Natural killer cell (primary cell): ENCODE measurements around the gene ACVR2B. TPM values are rescaled to one million over a fixed set of nuclear protein-coding genes. Genes with fewer than 3 reads are reported as not detected.

ENCODE experiments used
- ATAC-seq, 3 donors: fragments of 150-1000 bp in 2 of 3; fragments of 200-7000 bp in 1 of 3; cut with Tn5 transposase; 1 replicate in 1 of 3; 2 replicates in 2 of 3; pipeline ENCODE4 v1.10.0; 2021; ENCODE audit warnings: mild to moderate bottlenecking in 2 of 3, moderate library complexity in 2 of 3
- DNase-seq, 2 donors: peaks; one replicate each; pipeline versions ENCODE4 v3.0.0 to v3.0.0-alpha.2; 2013 to 2021; ENCODE audit warnings: mixed read lengths in 1 of 2
- H3K27ac ChIP-seq: one replicate; pipeline ENCODE4 v1.5.1; 2013; ENCODE audit warnings: mild to moderate bottlenecking, low read length
- H3K27me3 ChIP-seq: one replicate; pipeline ENCODE4 v1.6.1; 2013; ENCODE audit warnings: low read length; ENCODE audit not compliant: control insufficient read depth, insufficient read depth
- H3K36me3 ChIP-seq: one replicate; pipeline ENCODE4 v1.6.1; 2013; ENCODE audit warnings: low read length; ENCODE audit not compliant: control insufficient read depth, insufficient read depth
- H3K4me1 ChIP-seq: one replicate; pipeline ENCODE4 v1.6.1; 2013; ENCODE audit warnings: low read length; ENCODE audit not compliant: control insufficient read depth, insufficient read depth
- H3K4me3 ChIP-seq: one replicate; pipeline ENCODE4 v1.5.1; 2013; ENCODE audit warnings: low read length
- H3K9me3 ChIP-seq: one replicate; pipeline ENCODE4 v1.6.1; 2013; ENCODE audit warnings: low read length; ENCODE audit not compliant: control insufficient read depth, insufficient read depth
- H3K27ac Mint-ChIP-seq, 2 donors: one replicate each; pipeline ENCODE4 v1.8.0; 2022; ENCODE audit warnings: mild to moderate bottlenecking in 2 of 2, mixed read lengths in 2 of 2, moderate library complexity in 1 of 2
- H3K27me3 Mint-ChIP-seq, 2 donors: one replicate each; pipeline ENCODE4 v1.8.0; 2022; ENCODE audit warnings: low read depth in 2 of 2, mixed read lengths in 2 of 2
- H3K36me3 Mint-ChIP-seq: one replicate; pipeline ENCODE4 v1.8.0; 2022; ENCODE audit warnings: mixed read lengths
- H3K4me1 Mint-ChIP-seq, 2 donors: one replicate each; pipeline ENCODE4 v1.8.0; 2022; ENCODE audit warnings: mixed read lengths in 2 of 2
- H3K4me3 Mint-ChIP-seq: one replicate; pipeline ENCODE4 v1.8.0; 2022; ENCODE audit warnings: mild to moderate bottlenecking, moderate library complexity, mixed read lengths
- H3K9me3 Mint-ChIP-seq, 2 donors: one replicate each; pipeline ENCODE4 v1.8.0; 2022; ENCODE audit warnings: mixed read lengths in 2 of 2
- CTCF ChIP-seq: fragments of 200-600 bp; IDR thresholded peaks from one replicate; pipeline ENCODE4 v1.8.0; 2022; ENCODE audit warnings: antibody characterized with exemption
- WGBS: methylation state at CpG from one replicate; pipeline ENCODE4 v1.1.7; 2013; ENCODE audit warnings: missing lambda C conversion rate; ENCODE audit not compliant: insufficient coverage; 5-methylcytosine and 5-hydroxymethylcytosine counted together
- intact Hi-C: fragments of 100-400 bp; cut with micrococcal nuclease; formaldehyde crosslinking; loops from one replicate; pipeline ENCODE4 v1.14.2; 2022
- total RNA-seq, 4 donors: library from RNA; stranded (reverse); fragments of 120-200 nt in 1 of 4; gene quantifications; one replicate each; pipeline versions ENCODE4 v1.2.3 to v1.2.4, GENCODE V29; 2013 to 2022

ACVR2B gene
- total RNA-seq, 3 donors from 2014 or later (not counting 1 experiment from before 2014, with no cell fraction given): 1.6 to 3.1 (median 2.7) TPM

GRCh38 chr3:38474928-38475605 is 21.4 kb downstream of the ACVR2B start:
- H3K27ac Mint-ChIP-seq: no peak overlapping the region
- peaks cover 0 to 3% of the 10 kb centered on the region in 2 donors for H3K9me3 Mint-ChIP-seq
- peaks cover 5% of the 10 kb centered on the region for H3K36me3 Mint-ChIP-seq

GRCh38 chr3:38475716-38476115 is 22.0 kb downstream of the ACVR2B start:
- Histone ChIP-seq H3K27ac (no peak overlapping the region), H3K4me1 (no peaks in the 10 kb centered on the region), H3K36me3 (no peaks in the 10 kb centered on the region), H3K9me3 (no peaks in the 10 kb centered on the region), H3K4me3 (no peak overlapping the region), H3K27me3 (no peaks in the 10 kb centered on the region)
- Mint-ChIP-seq H3K36me3 (no peaks in the 10 kb centered on the region), H3K4me1 (peaks cover 8 to 10% of the 10 kb centered on the region in 2 donors), H3K27ac (no peak overlapping the region), H3K27me3 (no peaks in the 10 kb centered on the region), H3K4me3 (no peak overlapping the region), H3K9me3 (no peaks in the 10 kb centered on the region)
- DNase-seq (no peak), ATAC-seq (no peak)
- 98% methylated on average over 4 of the region's 6 CpGs for WGBS
- TF ChIP-seq CTCF: no peak
- intact Hi-C loops: no loop called here

More at GRCh38 chr3:38474928-38475605, 21.4 kb downstream of the ACVR2B start:
- H3K36me3 ChIP-seq: no peaks in the 10 kb centered on the region
- 95% methylated on average over 7 of the region's 7 CpGs for WGBS
- no peak overlapping the region for H3K27ac ChIP-seq
- DNase-seq (no peak), ATAC-seq (no peak)
- no peaks in the 10 kb centered on the region for H3K27me3 Mint-ChIP-seq
- no peaks in the 10 kb centered on the region for H3K4me1 ChIP-seq
- no peaks in the 10 kb centered on the region for H3K9me3 ChIP-seq
- H3K4me3 ChIP-seq: no peak overlapping the region
- intact Hi-C loops: no loop called here
- H3K27me3 ChIP-seq: no peaks in the 10 kb centered on the region
- TF ChIP-seq CTCF: no peak
- no peak overlapping the region for H3K4me3 Mint-ChIP-seq
- peaks cover 8 to 10% of the 10 kb centered on the region in 2 donors for H3K4me1 Mint-ChIP-seq

- ATAC-seq (no peak), DNase-seq (no peak)
- H3K36me3 ChIP-seq: peaks cover 2% of the 10 kb centered on the region
- H3K27ac ChIP-seq: no peak overlapping the region
- no peaks in the 10 kb centered on the region for H3K9me3 Mint-ChIP-seq
- no peak overlapping the region for H3K4me3 Mint-ChIP-seq
- WGBS: 81% methylated on average over 5 of the region's 5 CpGs
- no peak overlapping the region for H3K4me3 ChIP-seq
- H3K27me3 Mint-ChIP-seq: no peaks in the 10 kb centered on the region
- no peaks in the 10 kb centered on the region for H3K36me3 Mint-ChIP-seq
- H3K9me3 ChIP-seq: no peaks in the 10 kb centered on the region
- H3K27me3 ChIP-seq: no peaks in the 10 kb centered on the region
- no peaks in the 10 kb centered on the region for H3K4me1 ChIP-seq
- intact Hi-C loops: no loop called here
- no peak overlapping the region for H3K27ac Mint-ChIP-seq
- H3K4me1 Mint-ChIP-seq: peaks cover 8 to 10% of the 10 kb centered on the region in 2 donors
- no peak for TF ChIP-seq CTCF
These were observed 22.6 kb downstream of the ACVR2B start for GRCh38 chr3:38476157-38476756.
